Activated T-helper 9 cell treated with anti-CD3 and anti-CD28 coated beads, Interleukin-2, amount 50 U/mL, for 16 hours (primary cell): ENCODE measurements around the gene MAP3K6.

Experiments used
- DNase-seq: peaks from one replicate; pipeline ENCODE4 v3.0.0-alpha.2; 2020; ENCODE audit warnings: low read depth

The MAP3K6 gene

GRCh38 chr1:27335506-27336422 lies 31.0 kb downstream of the MAP3K6 start:
- DNase-seq, result no peak

DNA sequence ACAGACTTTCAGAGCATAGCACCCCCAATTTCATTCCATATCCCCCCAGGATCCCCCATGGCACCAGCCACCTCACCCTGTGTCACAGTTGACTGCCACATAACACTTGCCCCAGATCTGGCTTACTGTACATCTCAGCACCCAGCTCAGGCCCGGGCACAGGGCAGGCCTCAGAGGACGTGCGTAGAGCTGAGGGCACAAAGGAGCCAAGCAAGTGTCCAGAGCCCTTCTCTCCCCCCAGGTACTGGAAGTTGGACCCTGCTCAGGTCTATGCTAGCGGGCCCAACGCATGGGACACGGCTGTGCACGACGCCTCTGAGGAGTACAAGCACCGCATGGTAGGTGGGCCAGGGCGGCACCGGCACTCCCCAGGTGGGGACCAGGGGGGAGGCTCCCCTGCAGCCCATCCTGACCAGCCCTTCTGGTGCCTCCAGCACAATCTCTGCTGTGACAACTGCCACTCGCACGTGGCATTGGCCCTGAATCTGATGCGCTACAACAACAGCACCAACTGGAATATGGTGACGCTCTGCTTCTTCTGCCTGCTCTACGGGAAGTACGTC lies 33.0 kb downstream of the MAP3K6 start:
- no peak for DNase-seq

DNA sequence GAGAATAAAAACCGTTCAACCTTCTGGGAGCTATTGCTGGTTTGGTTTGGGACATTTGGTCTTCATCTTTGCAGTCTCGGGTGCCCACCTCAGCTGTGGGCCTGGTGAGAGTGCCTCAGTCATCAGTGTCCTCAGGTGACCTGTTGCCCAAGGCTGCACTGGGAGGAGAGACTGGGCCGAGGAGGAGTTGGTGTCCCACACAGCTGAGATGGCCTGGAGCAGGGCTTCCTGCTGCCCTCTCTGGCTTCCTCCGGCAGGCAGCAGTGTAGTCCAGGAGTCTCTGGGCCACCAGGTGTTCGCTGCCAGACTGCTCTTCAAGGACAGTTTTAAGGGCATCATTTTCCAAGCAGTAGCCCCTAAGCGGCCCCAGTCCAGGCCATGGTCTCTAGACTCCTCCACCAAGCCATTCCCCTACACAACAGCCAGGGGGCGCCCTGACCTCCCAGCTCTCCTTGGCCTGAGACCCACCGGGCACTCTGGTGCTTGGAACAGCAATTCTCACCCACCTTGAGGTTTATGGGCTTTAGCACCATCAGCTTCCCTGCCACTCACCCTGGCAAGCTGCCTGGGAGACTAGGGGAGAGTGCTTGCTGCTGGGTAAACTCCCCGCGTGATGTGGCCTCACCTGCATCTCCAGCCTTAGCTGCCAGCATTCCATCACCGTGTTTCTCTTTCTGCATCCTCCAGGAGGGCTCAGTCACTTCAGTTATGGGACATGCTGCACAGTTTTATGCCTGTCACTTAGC lies 34.1 kb downstream of the MAP3K6 start:
- no peak for DNase-seq

- DNase-seq, result no peak
Measured at GRCh38 chr1:27331922-27332321, 34.8 kb downstream of the MAP3K6 start.

DNA sequence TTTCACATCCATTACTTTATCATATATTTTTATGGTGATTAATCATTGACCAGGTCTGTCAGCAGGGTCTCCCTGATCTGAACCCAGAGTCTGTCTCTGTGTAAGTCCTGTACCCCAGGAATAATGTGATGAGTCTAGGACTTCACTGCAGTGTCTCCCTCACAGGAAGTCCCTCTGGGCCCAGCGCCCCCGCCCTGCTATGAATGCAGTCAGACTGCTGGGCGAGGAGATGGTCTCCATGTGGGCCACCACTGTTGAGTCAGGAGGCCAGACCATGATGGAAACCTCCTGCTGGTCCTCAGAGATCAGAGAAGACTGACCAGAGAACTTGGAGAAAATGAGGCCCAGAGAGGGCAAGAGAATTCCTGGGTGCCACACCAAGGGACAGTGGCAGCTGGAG lies 35.3 kb downstream of the MAP3K6 start:
- no peak for DNase-seq

- no peak for DNase-seq
Measured at GRCh38 chr1:27330786-27331185, 36.0 kb downstream of the MAP3K6 start.

GRCh38 chr1:27327964-27328363 lies 38.8 kb downstream of the MAP3K6 start:
- DNase-seq, result no peak

DNA sequence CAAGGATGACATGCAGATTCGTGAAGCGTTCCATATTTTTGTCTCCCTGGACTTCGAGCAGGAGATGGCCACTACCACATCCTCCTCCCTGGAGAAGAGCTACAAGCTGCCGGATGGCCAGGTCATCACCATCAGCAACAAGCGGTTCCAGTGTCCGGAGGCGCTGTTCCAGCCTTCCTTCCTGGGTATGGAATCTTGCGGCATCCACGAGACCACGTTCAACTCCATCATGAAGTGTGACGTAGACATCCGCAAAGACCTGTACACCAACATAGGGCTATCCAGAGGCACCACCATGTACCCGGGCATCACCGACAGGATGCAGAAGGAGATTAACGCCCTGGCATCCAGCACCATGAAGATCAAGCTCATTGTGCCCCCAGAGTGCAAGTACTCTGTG lies 41.5 kb downstream of the MAP3K6 start:
- DNase-seq, result no peak

GRCh38 chr1:27322569-27323240 lies 44.1 kb downstream of the MAP3K6 start:
- no peak for DNase-seq

DNA sequence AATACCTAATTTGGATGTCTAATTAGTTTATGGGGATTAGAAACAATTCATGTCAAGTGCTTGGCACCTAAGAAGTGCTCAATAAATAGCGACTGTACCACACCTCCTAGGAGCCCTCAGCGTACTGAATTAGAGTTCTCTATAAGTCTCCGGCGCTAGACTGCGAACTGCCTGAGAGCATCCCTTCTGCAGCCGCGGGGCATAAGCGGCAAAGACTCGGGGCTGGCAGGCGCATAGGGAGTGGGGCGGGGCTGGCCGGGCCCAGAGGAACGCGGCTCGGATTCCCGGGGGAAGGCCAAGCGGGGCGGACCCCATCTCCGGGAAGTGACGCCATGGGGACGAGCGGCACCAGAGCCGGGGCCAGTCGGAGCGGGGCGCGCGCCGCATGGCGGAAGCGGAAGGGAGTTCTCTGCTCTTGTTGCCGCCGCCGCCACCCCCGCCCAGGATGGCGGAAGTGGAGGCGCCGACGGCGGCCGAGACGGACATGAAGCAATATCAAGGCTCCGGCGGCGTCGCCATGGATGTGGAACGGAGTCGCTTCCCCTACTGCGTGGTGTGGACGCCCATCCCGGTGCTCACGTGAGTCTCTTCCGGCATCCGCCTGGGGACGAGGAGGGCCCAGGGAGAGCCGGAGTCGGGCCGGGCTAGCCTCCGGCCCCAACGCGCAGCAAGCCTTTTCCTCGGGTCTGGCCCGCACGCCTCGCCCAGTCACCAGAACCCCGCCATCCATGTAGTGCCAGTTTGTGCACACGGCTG lies 44.8 kb downstream of the MAP3K6 start, which contains the start of gene TMEM222:
TSS of gene TMEM222 (plus strand) at position 351 of the 756 bp plus-strand sequence. CDS start at position 386, 35 bp downstream.
- DNase-seq, result peak; percentile 98

DNA sequence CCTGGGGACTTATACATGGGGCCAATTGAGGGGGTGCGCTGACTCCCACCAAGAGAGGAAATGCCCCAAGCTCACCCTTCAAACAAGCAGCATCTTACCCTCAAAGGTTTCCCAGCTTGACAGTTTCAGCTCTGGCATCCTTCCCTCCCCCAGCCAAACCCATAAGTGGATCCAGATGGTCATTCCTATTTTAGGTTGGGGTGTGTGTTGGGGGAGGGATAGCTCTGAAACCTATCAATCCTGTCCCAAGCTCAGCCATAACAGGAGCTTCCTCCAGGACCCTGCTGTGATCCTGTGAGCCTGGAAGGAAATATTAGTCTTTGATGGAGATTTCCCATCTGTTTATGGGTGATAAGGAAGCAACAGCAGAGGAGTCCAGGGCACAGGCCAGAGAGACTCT lies 48.2 kb downstream of the MAP3K6 start:
- DNase-seq, result no peak

DNA sequence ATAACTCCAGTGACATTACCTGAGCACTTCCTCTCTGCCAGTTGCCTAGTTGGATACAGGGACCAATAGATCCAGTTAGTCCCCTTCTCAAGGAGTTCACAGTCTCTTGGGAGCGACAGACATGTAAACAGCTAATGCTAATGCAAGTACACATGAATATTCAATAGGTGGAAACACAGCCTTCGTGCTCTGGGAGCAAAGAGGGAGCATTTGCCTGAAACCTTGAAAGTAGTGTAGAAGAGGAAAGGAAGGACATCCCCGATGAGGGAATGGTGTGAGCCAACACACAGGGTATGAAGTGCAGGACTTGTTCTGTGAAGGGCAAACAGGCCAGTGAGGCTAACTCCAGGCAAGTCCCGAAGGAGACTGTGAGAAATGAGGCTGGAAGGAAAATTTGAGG lies 48.6 kb downstream of the MAP3K6 start:
- DNase-seq, result no peak

DNA sequence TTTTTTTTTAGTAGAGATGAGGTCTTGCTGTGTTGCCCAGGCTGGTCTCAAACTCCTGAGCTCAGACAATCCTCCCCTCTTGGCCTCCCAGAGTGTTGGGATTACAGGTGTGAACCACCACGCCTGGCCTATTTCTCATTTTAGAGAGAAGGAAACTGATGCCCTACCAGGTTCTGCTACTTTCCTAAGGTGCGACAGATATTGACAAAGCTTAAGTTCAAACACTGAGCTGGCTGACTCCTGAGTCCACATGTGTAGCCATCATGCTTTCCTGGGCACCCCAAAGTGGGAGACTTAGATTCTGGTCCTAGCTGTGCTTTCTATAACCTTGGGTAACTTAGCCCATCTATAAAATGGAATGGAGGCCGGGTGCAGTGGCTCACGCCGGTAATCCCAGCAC lies 49.9 kb downstream of the MAP3K6 start:
- no peak for DNase-seq

- no peak for DNase-seq
Measured at GRCh38 chr1:27314737-27315136, 52.0 kb downstream of the MAP3K6 start.

GRCh38 chr1:27314169-27314568 lies 52.6 kb downstream of the MAP3K6 start:
- no peak for DNase-seq

- DNase-seq, result no peak
Measured at GRCh38 chr1:27307874-27308598, 58.7 kb downstream of the MAP3K6 start.

DNA sequence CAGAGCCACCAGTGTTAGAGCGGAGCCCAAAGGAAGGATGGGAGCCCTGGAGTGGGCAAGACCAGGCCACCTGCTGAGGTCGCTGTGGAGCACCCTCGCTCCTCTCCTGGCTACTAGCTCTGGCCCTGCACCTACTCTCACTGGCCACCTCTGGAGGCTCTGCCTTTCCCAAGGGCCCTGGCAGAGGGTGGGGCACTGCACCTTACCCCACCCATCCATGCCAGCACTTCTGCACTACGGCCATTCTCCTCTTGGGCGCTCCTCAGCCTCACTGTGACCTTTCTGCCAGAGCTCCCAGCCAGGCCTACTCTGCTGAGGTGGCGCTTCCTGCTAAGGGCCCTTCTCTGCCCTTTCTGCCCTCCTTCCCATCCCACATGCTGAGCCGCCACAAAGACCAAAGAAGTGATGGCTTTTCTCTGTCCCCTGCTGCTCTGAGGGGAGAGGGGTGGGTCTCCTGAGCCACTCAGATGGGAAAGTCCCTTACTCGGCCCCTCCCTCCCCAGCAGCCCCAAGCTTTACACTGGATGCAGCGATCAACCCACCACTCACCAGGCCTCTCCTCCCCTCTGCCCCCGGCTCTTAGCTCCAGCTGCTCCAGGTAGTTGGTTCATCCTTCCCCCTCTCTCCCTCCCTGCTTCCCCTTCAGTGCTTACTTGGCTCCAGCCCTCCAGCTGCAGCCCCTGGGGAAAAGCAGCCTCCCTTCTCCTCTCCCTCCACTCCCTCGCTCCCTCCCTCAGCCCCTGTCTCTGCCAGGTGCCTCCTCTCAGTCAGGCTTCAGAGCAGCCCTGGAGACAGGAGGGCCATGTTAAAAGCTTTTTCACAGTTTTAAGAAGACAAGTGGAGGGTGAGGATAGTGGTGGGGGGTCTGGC lies 59.6 kb downstream of the MAP3K6 start:
- DNase-seq, result no peak

DNA sequence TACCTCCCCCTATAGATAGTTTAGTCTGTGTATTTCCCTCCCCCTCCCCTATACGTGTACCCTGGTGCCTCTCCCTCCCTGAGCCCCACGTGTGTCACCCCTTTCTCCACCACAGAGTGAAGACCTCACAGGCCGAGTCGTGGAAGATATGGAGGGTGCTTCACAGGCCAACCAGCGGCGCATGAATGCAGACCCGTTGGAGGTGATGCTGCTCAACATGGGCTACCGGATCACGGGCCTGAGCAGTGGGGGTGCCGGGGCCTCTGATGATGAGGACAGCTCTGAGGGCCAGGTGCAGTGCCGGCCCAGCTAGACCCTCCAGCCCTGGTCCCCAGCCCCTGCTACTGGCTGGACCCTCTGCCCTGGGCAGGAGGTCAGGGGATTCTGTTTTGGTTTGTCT lies 60.7 kb downstream of the MAP3K6 start:
- no peak for DNase-seq
